WTC11 (cell line): ENCODE measurements around the gene ATF7IP.

ENCODE experiments used
- ETV6 ChIP-seq: sonication (generic); formaldehyde crosslinking; IDR thresholded peaks from 2 replicates; pipeline ENCODE4 v1.8.1; 2022; ENCODE audit warnings: mild to moderate bottlenecking, missing genetic modification reagents
- TF ChIP-seq, protein P1 (sequence below): fragments of 200-600 bp; IDR thresholded peaks from 2 replicates; pipeline ENCODE4 v1.8.0; 2022; ENCODE audit warnings: antibody characterized with exemption
- TF ChIP-seq, protein P2 (sequence below): sonication (generic); formaldehyde crosslinking; IDR thresholded peaks from 2 replicates; pipeline ENCODE4 v1.8.0; 2022; ENCODE audit warnings: mild to moderate bottlenecking, missing genetic modification reagents
- TF ChIP-seq, protein P3 (sequence below): sonication (generic); formaldehyde crosslinking; IDR thresholded peaks from 2 replicates; pipeline ENCODE4 v1.8.0; 2022; ENCODE audit warnings: mild to moderate bottlenecking, missing genetic modification reagents

DNA sequence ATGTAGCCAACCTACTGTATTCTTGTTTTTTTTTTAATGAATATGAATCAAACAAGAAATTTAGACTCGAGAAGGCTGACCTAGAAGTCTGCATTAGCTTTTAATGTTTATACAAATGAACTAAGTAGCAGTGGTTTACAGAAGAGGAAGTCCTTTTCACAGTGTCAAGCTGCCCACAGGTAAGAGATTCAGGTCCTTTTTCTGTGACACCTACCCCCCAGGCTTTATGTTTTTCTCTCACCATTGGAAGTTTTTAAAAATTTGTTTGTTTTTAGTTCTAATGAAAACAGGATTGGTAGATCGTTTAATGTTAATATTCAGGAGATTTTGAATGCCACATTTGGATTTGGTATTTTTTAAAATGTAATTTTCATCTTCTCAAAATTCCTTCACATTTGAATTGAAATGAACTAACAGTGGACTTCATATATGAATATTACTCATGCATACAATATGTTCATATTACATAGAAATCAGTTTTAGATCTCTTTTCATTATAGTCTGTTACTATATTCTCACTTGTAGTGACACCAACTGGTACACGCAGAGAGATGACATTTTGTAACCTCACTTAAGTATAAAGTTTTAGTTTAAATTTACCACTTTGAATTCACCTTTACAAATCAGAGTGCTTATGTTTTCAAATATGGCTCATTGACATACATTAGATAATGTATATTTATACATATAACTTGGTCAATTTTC, 29.7 kb downstream of the ATF7IP start:
- TF ChIP-seq, protein P1, sequence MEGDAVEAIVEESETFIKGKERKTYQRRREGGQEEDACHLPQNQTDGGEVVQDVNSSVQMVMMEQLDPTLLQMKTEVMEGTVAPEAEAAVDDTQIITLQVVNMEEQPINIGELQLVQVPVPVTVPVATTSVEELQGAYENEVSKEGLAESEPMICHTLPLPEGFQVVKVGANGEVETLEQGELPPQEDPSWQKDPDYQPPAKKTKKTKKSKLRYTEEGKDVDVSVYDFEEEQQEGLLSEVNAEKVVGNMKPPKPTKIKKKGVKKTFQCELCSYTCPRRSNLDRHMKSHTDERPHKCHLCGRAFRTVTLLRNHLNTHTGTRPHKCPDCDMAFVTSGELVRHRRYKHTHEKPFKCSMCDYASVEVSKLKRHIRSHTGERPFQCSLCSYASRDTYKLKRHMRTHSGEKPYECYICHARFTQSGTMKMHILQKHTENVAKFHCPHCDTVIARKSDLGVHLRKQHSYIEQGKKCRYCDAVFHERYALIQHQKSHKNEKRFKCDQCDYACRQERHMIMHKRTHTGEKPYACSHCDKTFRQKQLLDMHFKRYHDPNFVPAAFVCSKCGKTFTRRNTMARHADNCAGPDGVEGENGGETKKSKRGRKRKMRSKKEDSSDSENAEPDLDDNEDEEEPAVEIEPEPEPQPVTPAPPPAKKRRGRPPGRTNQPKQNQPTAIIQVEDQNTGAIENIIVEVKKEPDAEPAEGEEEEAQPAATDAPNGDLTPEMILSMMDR, result no peak
- TF ChIP-seq, protein P2, sequence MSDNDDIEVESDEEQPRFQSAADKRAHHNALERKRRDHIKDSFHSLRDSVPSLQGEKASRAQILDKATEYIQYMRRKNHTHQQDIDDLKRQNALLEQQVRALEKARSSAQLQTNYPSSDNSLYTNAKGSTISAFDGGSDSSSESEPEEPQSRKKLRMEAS (CRISPR knock-in tag), result no peak
- TF ChIP-seq, protein P3, sequence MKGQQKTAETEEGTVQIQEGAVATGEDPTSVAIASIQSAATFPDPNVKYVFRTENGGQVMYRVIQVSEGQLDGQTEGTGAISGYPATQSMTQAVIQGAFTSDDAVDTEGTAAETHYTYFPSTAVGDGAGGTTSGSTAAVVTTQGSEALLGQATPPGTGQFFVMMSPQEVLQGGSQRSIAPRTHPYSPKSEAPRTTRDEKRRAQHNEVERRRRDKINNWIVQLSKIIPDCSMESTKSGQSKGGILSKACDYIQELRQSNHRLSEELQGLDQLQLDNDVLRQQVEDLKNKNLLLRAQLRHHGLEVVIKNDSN (CRISPR knock-in tag), result no peak
- no peak for TF ChIP-seq ETV6 (CRISPR knock-in tag)
